NCI-H2171 treated with DMSO at 0.1 percent for 48 hours (cell line): ENCODE results near the gene ATG10.

ENCODE experiments used
- DNase-seq: peaks from one replicate; lab custom pipeline; 2025; lab: John Stamatoyannopoulos, UW

ATG10 gene

DNA sequence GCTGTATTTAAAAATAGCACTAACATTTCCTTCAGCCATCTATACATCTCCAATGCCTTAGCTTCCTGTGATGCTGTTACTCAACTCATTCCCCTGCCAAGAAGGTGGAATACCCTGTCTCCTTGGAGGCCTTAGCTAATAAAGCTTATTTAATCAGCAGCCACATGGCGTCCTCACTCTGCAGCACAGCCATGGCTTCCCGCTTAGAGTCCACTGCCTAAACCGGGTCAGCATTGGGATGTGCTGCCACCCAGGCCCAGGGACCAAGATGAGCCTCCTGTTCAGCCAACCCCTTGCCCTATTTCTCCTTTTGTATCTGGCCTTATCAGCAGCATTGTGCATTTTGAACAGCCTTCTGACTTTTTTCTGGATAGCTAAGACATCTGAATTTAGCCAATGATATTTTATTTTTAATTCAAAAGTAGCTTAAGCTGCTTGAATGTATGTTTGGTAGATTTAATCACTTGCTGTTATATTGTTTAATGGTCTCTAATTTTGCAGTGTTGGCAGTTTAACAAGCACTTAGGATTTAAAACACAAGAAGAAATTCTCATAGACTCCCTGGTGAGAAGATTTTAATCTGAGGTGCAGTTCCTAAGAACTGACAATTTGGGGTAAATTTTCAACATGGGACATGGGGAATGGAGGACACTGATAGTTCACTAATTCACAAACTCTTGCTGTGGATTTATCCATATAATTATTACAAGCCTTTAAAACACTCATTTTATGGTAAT is 193.3 kb downstream of the ATG10 start:
- DNase-seq = no peak

DNA sequence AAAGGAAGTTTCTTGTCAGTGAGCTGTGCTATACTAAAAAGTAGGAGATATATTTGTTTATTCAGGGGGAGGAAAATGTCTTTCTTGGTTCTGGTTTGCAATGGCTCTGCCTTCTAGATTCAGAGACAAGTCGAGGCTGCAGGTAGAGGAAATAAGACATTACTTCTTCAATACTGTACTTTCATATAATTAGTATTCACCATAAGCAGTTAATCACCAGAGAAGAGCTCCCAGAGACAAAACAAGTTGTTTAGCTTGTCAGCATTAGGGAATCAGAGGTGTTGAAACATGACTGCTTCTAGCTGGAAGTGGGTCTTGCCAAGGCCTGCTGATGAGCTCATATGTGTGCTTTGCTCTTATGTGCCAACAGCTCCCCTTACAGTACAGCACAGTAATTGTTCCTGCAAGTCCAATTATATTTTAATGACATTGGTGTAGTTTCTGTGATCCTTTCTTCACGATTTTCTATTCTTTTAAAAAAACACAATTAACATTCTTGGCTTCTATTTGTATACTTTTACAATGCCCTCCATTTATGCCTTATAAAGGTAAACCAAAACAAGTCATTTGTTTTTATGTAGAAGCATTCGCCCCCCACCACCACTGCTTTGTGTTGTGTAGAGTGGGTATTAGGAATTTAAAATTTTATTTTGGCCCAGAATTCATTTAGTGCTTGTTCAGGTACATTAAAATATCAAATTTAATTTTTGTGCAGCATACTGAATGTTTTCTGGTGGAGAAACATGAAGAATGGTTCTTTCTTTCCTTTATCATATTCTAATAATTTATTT is 194.1 kb downstream of the ATG10 start:
- peak; percentile 82 for DNase-seq

DNA sequence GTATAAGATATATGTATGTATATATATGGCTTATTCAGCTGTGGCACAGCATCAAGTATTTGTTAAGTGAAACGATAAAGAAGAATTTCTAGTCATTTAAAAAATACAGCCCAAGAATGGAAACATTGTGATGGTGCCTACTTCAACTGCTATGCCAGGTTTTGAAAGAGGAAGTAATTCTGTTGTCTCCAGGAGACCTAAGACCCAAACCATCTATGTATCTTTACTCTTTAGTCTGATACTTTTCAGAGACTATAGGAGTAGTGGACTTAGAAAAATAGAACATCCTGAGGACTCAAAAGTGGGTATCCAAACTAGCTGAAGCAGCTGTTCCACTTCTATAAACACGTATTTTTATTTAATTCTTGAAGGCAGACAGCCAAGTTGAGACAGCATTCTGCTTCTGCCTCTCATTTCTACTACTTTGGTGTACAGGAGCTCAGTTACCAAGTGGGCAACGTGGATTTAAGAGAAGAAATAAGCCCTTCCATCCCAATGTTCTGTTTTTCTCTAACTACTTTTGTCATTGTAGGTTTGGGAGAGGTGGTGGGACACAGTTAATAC is 195.6 kb downstream of the ATG10 start:
- DNase-seq = no peak

DNA sequence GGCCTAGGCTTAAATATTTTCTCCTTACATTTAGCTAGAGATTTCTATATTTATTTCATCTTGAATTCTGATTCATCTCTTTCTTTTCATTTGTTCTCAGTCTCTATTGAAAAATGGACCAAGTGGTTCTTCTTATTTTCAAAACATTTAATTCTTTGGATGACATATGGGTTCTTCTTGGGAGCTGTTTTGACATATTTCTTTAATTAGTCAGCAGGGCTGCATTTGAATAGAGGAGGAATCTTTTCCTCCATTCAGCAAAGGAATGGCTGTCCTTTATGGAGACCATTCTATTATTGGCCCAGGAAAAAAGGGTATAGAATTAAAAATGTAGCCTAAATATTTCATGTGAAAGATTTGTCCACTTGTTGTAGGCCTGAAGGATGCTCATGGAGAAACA is 196.5 kb downstream of the ATG10 start:
- no peak for DNase-seq

DNA sequence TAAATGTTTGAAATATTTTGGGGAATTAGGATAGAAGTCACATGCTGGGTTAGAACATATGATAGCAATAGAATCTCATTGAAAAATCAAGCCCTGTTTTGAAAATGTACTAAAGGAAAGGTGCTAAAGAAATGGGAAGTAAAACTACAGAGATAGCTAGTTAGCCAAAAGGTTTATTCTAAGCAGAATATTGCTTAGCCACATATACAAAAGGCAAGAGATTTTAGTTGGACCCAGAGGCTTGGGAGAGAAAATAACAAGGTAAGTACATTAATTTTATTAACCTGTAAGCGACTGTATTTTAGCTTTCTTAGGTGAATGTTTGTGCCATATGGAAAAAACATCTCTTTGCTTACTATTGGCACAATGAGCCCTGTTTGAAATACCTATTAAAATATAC is 198.1 kb downstream of the ATG10 start:
- no peak for DNase-seq

DNA sequence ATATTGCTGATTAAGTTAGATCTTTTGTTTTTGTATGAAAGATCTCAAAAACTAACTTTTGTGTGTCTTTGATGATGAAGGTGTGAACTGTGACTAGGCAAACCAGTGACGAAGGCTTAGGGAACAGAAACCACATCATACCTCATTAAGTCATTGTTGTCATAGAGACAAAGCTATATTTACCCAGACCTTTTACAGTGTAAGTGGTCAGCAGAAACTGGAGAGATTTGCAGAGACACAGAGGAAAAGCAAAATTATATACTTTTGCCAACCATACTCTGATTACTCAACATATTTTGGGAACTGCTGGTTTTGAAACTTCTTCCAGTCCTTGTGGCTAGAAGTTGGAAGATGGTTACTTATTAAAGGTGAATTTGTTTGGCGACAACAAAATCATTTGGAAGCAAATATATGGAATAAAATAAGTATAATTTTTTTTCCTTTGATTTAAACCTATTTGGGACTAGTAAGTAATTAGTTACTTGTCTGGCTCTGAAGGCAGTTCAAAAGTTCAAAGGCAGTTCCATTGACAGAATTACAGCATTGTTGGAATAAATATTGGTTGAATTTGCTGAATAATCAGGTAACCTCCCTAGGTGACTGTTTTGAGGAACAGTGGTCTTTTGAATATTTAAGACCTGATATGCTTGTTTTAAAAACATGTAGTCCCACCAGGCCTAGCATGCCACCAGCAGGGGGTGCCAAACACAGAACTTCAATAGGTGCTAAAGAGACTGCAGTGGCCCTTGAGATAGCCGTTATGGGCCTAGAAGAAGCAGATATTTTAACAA is 202.5 kb downstream of the ATG10 start:
- DNase-seq = no peak

- no peak for DNase-seq
These were observed 203.0 kb downstream of the ATG10 start for GRCh38 chr5:82174919-82175219.

DNA sequence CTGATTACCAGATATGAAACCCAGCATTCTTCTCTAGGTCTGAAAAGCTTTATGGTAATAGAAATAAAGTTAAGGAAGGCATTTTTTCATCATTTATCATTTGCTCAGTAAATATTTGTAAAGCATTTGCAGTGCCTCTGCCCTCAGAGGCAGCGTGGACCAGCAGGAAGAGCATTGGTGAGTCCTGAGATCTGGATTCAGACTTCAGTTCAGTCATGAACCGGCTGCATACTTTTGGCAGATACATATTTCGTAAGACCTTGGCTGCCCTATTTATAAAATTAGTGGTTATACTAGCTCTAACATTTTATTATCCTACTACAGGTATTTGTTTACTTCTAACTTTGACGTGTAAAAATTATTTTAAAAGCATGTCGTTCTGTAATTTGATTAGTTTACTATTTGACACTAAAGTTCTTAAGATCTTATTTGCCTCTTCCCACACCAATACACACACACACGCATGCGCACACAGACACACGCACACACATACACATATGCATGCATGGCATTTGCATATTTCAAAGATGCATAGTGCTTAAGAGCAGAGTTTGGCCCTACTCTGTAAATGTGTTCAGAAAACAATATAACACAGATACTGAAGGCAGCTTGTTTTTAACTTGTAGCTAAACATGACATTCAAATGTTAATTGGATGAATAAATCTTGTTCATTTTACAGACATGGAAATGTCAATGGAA is 204.4 kb downstream of the ATG10 start:
- DNase-seq = no peak

DNA sequence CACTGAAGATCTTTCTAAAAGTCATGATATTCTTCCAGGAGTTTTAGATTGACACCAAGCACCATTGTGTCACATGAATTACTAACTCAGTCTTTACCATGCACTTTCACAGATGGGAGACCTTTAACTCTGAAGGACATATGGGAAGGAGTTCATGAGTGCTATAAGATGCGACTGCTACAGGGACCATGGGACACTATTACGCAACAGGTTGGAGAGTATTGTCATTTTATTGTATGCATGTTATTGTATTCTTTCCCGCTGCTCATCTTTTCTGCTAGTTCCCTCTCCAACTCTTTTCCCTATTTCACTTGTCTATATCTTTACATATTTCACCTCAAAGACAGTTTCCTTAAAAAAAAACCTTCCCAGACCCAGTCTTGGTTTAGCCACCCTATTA is 206.6 kb downstream of the ATG10 start:
- no peak for DNase-seq

GRCh38 chr5:82182662-82183061 is 210.8 kb downstream of the ATG10 start:
- DNase-seq = no peak

GRCh38 chr5:82183828-82184227 is 212.0 kb downstream of the ATG10 start:
- peak; percentile 41 for DNase-seq

- DNase-seq = no peak
These were observed 214.0 kb downstream of the ATG10 start for GRCh38 chr5:82185851-82186250.

GRCh38 chr5:82197550-82197949 is 225.7 kb downstream of the ATG10 start:
- no peak for DNase-seq

DNA sequence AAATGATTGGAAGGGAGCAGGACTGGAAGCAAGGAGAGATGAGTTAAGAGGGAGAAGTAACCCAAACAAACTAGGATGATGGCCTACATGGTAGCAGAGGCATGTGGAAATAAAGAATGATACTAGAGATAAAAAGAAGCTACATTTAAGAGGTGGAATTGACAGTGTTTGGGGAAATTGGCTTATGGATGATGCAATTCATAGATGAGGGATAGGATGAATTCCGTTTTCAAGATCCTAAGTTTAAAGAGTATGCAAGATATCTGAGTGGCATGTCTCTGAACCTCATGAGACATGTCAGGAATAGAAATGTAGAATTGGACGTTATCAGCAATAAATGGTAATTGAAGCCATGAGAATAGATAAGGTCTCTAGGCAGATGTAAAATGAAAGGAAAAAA is 232.7 kb downstream of the ATG10 start:
- DNase-seq = no peak

DNA sequence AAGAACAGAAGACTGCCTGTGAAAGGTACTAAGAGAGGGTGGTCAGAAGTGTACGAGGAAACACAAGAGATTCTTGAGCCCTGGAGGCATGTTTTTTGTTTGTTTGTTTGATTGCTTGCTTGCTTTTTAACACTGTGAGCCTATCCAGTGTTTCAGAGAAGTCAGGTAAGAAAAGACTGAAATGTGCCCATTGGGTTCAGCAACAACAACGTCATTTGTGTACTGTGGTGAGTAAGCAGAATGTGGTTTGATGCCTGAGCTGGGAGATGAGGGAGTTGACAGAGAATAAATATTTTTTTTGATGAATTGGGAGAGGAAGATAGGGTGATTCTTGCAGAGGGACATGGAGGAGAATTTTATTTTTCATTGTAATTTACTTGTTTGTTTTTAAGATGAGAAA is 233.2 kb downstream of the ATG10 start:
- DNase-seq = no peak

GRCh38 chr5:82208371-82208770 is 236.5 kb downstream of the ATG10 start:
- DNase-seq = no peak

- no peak for DNase-seq
These were observed 240.2 kb downstream of the ATG10 start for GRCh38 chr5:82211855-82212572.

- DNase-seq = no peak
These were observed 246.1 kb downstream of the ATG10 start for GRCh38 chr5:82217917-82218316.

DNA sequence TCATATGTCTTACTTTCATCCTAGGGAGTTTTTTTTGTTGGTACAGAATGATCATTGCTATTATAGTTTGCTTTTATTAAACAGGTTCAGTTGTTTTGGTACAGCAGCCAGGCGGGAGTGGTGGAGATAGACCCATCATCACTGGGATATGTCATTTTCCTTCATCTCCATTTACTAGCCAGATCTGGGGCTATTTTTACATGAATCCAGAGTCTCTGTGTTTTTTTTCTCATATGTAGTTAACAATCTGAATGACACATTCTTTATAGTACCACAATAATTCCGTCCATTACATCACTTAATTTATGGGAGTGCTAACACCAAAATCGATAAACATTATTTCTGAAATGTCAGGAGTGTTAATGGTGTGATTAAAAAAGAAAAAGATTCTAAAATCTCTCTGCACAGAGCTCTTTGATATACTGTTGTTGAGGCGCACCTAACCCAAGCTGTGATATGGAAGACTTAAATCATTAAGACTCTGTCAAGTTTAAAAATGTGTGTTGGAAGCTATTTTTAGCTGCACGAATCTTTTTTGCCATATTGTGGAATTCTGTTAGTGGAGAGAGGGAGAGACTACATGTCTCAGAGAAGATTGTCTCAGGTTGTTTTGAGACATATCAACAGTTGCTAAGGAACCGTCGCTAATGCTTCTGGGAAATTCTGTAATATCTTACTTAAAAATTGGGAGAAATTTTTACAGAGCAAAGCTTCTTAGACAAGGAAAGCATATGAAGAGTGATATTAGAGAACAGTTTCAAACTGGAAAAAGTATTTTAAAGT is 246.7 kb downstream of the ATG10 start:
- DNase-seq = no peak

GRCh38 chr5:82221020-82221419 is 249.2 kb downstream of the ATG10 start:
- no peak for DNase-seq
